Neuronal stem cell (in vitro differentiated cells): ENCODE data around the gene KRT73.

ENCODE experiments used
- DNase-seq: peaks from one replicate; pipeline ENCODE4 v3.0.0-alpha.2; 2013; ENCODE audit warnings: low spot score
- H2AFZ ChIP-seq: one replicate; pipeline ENCODE4 v1.6.1; 2013; ENCODE audit warnings: mild to moderate bottlenecking, low read length, inconsistent platforms
- H2AK5ac ChIP-seq: 2 replicates; pipeline ENCODE4 v1.6.1; 2013; ENCODE audit warnings: low read depth, mild to moderate bottlenecking, inconsistent platforms, low read length, moderate library complexity, mixed read lengths
- H2BK120ac ChIP-seq: 2 replicates; pipeline ENCODE4 v1.6.1; 2013; ENCODE audit warnings: low read depth, mild to moderate bottlenecking, inconsistent platforms, low read length, moderate library complexity, mixed read lengths
- H2BK12ac ChIP-seq: one replicate; pipeline ENCODE4 v1.6.1; 2013; ENCODE audit warnings: low read length, inconsistent platforms
- H2BK15ac ChIP-seq: 2 replicates; pipeline ENCODE4 v1.6.1; 2013; ENCODE audit warnings: mild to moderate bottlenecking, low read length, inconsistent platforms, mixed read lengths
- H2BK5ac ChIP-seq: one replicate; pipeline ENCODE4 v1.6.1; 2013; ENCODE audit warnings: inconsistent platforms, mild to moderate bottlenecking, low read length, moderate library complexity
- H3K14ac ChIP-seq: one replicate; pipeline ENCODE4 v1.6.1; 2013; ENCODE audit warnings: low read length, inconsistent platforms
- H3K18ac ChIP-seq: 2 replicates; pipeline ENCODE4 v1.6.1; 2013; ENCODE audit warnings: low read length, inconsistent platforms
- H3K23ac ChIP-seq: 2 replicates; pipeline ENCODE4 v1.6.1; 2013; ENCODE audit warnings: low read depth, mild to moderate bottlenecking, mixed read lengths, low read length, inconsistent platforms; ENCODE audit not compliant: poor library complexity
- H3K27ac ChIP-seq: replicated peaks from 3 replicates; pipeline ENCODE4 v1.5.1; 2013; ENCODE audit warnings: low read length, inconsistent platforms
- H3K27me3 ChIP-seq, 3 experiments: 2 replicates each; pipeline ENCODE4 v1.6.1; 2013; ENCODE audit warnings: low read length in 3 of 3, mild to moderate bottlenecking in 2 of 3, inconsistent platforms in 1 of 3, low read depth in 1 of 3, mixed read lengths in 1 of 3, moderate library complexity in 1 of 3; ENCODE audit not compliant: control insufficient read depth in 3 of 3, insufficient read depth in 3 of 3
- H3K36me3 ChIP-seq, 2 donors: replicated peaks in 1 of 2; 2 replicates each; pipeline ENCODE4 v1.6.1; 2013; ENCODE audit warnings: low read length in 2 of 2; ENCODE audit not compliant: control insufficient read depth in 2 of 2, insufficient read depth in 2 of 2
- H3K4ac ChIP-seq: 2 replicates; pipeline ENCODE4 v1.6.1; 2013; ENCODE audit warnings: inconsistent platforms, mild to moderate bottlenecking, low read length, moderate library complexity
- H3K4me1 ChIP-seq, 2 donors: 1 replicate in 1 of 2; 2 replicates in 1 of 2; pipeline ENCODE4 v1.6.1; 2013; ENCODE audit warnings: low read length in 2 of 2, low read depth in 1 of 2; ENCODE audit not compliant: control insufficient read depth in 2 of 2, insufficient read depth in 1 of 2
- H3K4me2 ChIP-seq: one replicate; pipeline ENCODE4 v1.6.1; 2013; ENCODE audit warnings: mild to moderate bottlenecking, low read length, inconsistent platforms; ENCODE audit not compliant: insufficient read depth, poor library complexity, severe bottlenecking
- H3K4me3 ChIP-seq, 2 donors: 2 replicates each; pipeline ENCODE4 v1.5.1; 2013; ENCODE audit warnings: low read length in 2 of 2, mild to moderate bottlenecking in 2 of 2, inconsistent platforms in 1 of 2, moderate library complexity in 1 of 2
- H3K79me1 ChIP-seq: one replicate; pipeline ENCODE4 v1.6.1; 2013; ENCODE audit warnings: low read depth, mild to moderate bottlenecking, inconsistent platforms, low read length, moderate library complexity
- H3K9ac ChIP-seq: one replicate; pipeline ENCODE4 v1.6.1; 2013; ENCODE audit warnings: mild to moderate bottlenecking, low read depth, low read length, inconsistent platforms; ENCODE audit not compliant: poor library complexity
- H3K9me3 ChIP-seq, 2 donors: replicated peaks in 1 of 2; 2 replicates each; pipeline versions ENCODE3 to v1.6.1; 2013; ENCODE audit warnings: low read length in 2 of 2, mild to moderate bottlenecking in 2 of 2, inconsistent platforms in 1 of 2, low read depth in 1 of 2, mixed read lengths in 1 of 2, moderate library complexity in 1 of 2; ENCODE audit not compliant: control insufficient read depth in 2 of 2, insufficient read depth in 1 of 2
- H4K8ac ChIP-seq: one replicate; pipeline ENCODE4 v1.6.1; 2013; ENCODE audit warnings: low read depth, mild to moderate bottlenecking, inconsistent platforms, low read length, moderate library complexity
- H4K91ac ChIP-seq: one replicate; pipeline ENCODE4 v1.6.1; 2013; ENCODE audit warnings: low read length, low read depth, mild to moderate bottlenecking, inconsistent platforms; ENCODE audit not compliant: poor library complexity
- WGBS, 2 donors: extraction: QIAGEN DNeasy Blood & Tissue Kit; methylation state at CpG; one replicate each; pipeline ENCODE4 v1.1.7; 2013; ENCODE audit warnings: missing lambda C conversion rate in 2 of 2, mixed read lengths in 1 of 2; ENCODE audit not compliant: insufficient read length in 2 of 2, insufficient replicate concordance in 1 of 2; ENCODE audit errors: extremely low coverage in 2 of 2; 5-methylcytosine and 5-hydroxymethylcytosine counted together

KRT73 gene

DNA sequence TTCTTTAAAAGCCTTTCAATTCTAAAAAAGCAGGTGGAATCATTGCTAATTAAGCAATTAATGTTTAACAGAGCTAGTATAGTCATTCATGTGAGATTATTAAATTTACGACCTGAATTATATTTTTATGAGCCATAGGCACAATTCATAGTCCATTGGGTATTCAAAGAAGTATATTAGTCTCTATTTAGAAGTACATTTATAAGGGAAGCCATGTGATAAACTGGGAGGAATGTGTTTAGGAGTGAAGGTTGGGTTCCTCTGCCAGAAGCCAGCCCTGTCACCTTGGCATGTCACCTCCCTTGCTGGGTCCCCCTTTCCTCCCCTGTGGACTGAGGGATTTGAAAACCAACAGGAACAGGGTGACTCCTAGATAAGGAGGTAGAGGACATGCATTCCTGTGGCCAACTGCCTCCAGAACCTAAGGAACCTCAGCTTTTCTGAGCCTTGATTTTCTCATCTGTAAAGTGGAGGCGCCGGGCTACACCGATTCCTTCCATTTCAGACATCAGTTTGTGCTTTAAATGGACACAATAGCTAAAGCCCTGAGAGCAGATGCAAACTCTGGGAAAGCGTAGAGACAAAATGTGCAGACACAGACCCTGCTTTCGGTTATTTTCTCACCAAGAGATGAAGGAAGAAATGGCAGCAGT is 39.0 kb upstream of the KRT73 start:
- Histone ChIP-seq H3K9ac (no peak overlapping the region), H3K4me2 (no peak overlapping the region), H2BK12ac (no peak overlapping the region), H3K4ac (no peak overlapping the region), H2BK120ac (no peak overlapping the region), H3K36me3 (no peaks in the 10 kb centered on the region), H3K23ac (no peak overlapping the region), H4K91ac (no peak overlapping the region), H2BK5ac (no peak overlapping the region), H2AFZ (no peak overlapping the region), H3K14ac (no peak overlapping the region), H2BK15ac (no peak overlapping the region), H3K27me3 (peaks cover 0 to 8% (median 0%) of the 10 kb centered on the region in 3 experiments), H3K9me3 (no peaks in the 10 kb centered on the region), H3K4me3 (no peak overlapping the region), H3K27ac (no peak overlapping the region), H3K79me1 (no peaks in the 10 kb centered on the region), H2AK5ac (no peak overlapping the region), H4K8ac (no peak overlapping the region), H3K18ac (no peak overlapping the region), H3K4me1 (peaks cover 0 to 2% of the 10 kb centered on the region in 2 donors)
- WGBS, 2 donors, result no CpG with 5 or more reads among the region's 6 CpGs
- DNase-seq, result no peak

DNA sequence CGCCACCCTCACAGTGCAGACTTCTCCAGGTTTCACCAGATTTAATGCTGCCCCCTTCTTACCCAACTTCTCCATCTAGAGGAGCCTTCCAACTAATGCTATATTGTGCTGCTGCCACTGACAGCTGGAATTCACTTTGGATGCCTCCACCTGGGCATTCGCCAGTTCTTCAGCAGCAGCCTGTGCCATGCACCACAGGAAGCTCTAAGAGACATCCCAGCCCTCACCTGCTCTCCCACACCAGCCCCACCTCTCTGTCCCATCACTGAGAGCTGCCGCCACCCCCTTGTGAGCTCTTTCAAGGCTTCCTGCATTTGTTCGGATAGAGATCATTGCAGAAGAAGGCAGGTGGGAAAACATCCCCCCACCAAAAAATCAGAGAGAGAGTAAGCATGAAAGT is 38.3 kb upstream of the KRT73 start:
- Histone ChIP-seq H2AK5ac (no peak overlapping the region), H3K36me3 (no peaks in the 10 kb centered on the region), H3K4me2 (no peak overlapping the region), H3K79me1 (no peaks in the 10 kb centered on the region), H3K9me3 (peaks cover 0 to 2% of the 10 kb centered on the region in 2 donors), H3K9ac (no peak overlapping the region), H2BK15ac (no peak overlapping the region), H3K27me3 (peaks cover 0 to 5% (median 0%) of the 10 kb centered on the region in 3 experiments), H2AFZ (no peak overlapping the region), H3K4me1 (peaks cover 0 to 2% of the 10 kb centered on the region in 2 donors), H2BK12ac (no peak overlapping the region), H2BK5ac (no peak overlapping the region), H3K4me3 (no peak overlapping the region), H4K8ac (no peak overlapping the region), H3K14ac (no peak overlapping the region), H3K27ac (no peak overlapping the region), H3K4ac (no peak overlapping the region), H3K23ac (no peak overlapping the region), H4K91ac (no peak overlapping the region), H3K18ac (no peak overlapping the region), H2BK120ac (no peak overlapping the region)
- no CpG with 5 or more reads among the region's 4 CpGs for WGBS, 2 donors
- DNase-seq, result no peak

DNA sequence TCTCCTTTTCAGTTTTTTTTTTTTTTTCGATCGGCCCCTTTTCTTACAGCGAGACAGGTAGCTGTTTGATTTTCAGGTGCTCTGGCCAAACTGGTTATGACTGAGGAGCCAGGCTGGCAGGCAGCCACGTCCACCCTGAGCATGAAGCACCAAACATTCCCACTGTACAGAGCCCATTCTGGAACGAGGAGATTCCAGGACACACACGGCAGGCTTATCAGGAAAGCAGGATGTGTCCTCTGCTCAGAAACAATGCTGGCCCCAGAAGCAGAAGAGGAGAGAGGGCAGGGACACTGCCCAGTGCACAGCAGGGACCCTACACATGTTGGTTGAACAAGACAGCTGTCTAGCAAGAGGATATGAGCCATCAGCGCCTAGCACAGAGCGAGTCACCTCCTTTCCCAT is 37.4 kb upstream of the KRT73 start:
- peaks cover 0 to 2% of the 10 kb centered on the region in 2 donors for H3K4me1 ChIP-seq
- no CpG with 5 or more reads among the region's 8 CpGs for WGBS, 2 donors
- no peak overlapping the region for H2BK15ac ChIP-seq
- H3K4me2 ChIP-seq, result no peak overlapping the region
- H3K4ac ChIP-seq, result no peak overlapping the region
- no peak overlapping the region for H4K91ac ChIP-seq
- H2AK5ac ChIP-seq, result no peak overlapping the region
- no peak overlapping the region for H3K4me3 ChIP-seq
- no peak overlapping the region for H3K27ac ChIP-seq
- no peak for DNase-seq
- no peak overlapping the region for H4K8ac ChIP-seq
- no peak overlapping the region for H2BK120ac ChIP-seq
- no peak overlapping the region for H2BK5ac ChIP-seq
- no peaks in the 10 kb centered on the region for H3K79me1 ChIP-seq
- H3K9ac ChIP-seq, result no peak overlapping the region
- H3K36me3 ChIP-seq, result no peaks in the 10 kb centered on the region
- H3K27me3 ChIP-seq, result peaks cover 0 to 5% (median 0%) of the 10 kb centered on the region in 3 experiments
- no peak overlapping the region for H3K23ac ChIP-seq
- H2AFZ ChIP-seq, result no peak overlapping the region
- H3K14ac ChIP-seq, result no peak overlapping the region
- H3K9me3 ChIP-seq, result peaks cover 0 to 2% of the 10 kb centered on the region in 2 donors
- no peak overlapping the region for H2BK12ac ChIP-seq
- no peak overlapping the region for H3K18ac ChIP-seq

DNA sequence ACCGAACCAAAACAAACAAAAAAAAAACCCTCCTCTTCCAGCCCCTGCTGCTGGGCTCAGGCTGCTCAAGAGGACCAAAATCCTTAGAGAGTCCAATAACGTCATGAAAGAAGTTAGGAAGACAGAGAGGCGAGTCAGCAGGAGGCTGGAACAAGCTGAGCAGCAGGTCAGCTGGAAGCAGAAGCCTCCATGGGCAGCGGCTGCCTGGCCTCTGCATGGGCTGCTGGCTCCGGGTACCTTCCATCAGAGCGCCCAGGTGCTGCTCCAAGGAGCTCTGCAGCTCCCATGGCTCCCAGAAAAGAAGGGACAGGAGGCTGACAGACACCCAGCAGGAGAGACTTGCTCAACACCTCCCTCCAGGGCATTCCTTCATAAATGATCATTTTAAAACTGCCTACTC is 36.9 kb upstream of the KRT73 start:
- no peak overlapping the region for H2BK120ac ChIP-seq
- H3K4me3 ChIP-seq, result no peak overlapping the region
- H2BK12ac ChIP-seq, result no peak overlapping the region
- peaks cover 0 to 5% (median 0%) of the 10 kb centered on the region in 3 experiments for H3K27me3 ChIP-seq
- no peak overlapping the region for H3K18ac ChIP-seq
- no peak overlapping the region for H3K9ac ChIP-seq
- no peak overlapping the region for H2AFZ ChIP-seq
- H2AK5ac ChIP-seq, result no peak overlapping the region
- no peak overlapping the region for H3K14ac ChIP-seq
- no peak overlapping the region for H2BK5ac ChIP-seq
- DNase-seq, result no peak
- no peak overlapping the region for H3K4ac ChIP-seq
- H4K91ac ChIP-seq, result no peak overlapping the region
- peaks cover 0 to 2% of the 10 kb centered on the region in 2 donors for H3K4me1 ChIP-seq
- H3K9me3 ChIP-seq, result peaks cover 0 to 2% of the 10 kb centered on the region in 2 donors
- H2BK15ac ChIP-seq, result no peak overlapping the region
- H3K4me2 ChIP-seq, result no peak overlapping the region
- no peak overlapping the region for H4K8ac ChIP-seq
- no peaks in the 10 kb centered on the region for H3K36me3 ChIP-seq
- H3K79me1 ChIP-seq, result no peaks in the 10 kb centered on the region
- no peak overlapping the region for H3K27ac ChIP-seq
- no CpG with 5 or more reads among the region's 6 CpGs for WGBS, 2 donors
- H3K23ac ChIP-seq, result no peak overlapping the region
